WTC11 (cell line): ENCODE data around the gene TRIM75. TPM values are rescaled to one million over a fixed set of nuclear protein-coding genes. Genes with fewer than 3 reads are reported as not detected.

ENCODE experiments used
- ATAC-seq: fragments of 200-7000 bp; cut with Tn5 transposase; 2 replicates; pipeline ENCODE4 v1.10.0; 2021; ENCODE audit warnings: mild to moderate bottlenecking, moderate library complexity
- CTCF ChIA-PET: fragments of 300-600 bp; sonication (Branson Sonifier 250); formaldehyde crosslinking; loops from one replicate; lab custom pipeline; 2021; ENCODE audit warnings: antibody characterized with exemption; lab: Charles Lee
- POLR2A ChIA-PET: fragments of 350-600 bp; sonication (Branson Sonifier 250); formaldehyde crosslinking; loops from one replicate; lab custom pipeline; 2021; ENCODE audit warnings: antibody characterized with exemption; lab: Charles Lee
- DNase-seq: peaks from one replicate; pipeline ENCODE4 v3.0.0; 2021; ENCODE audit warnings: low spot score
- H3K27ac Mint-ChIP-seq: 2 replicates; pipeline ENCODE4 v1.8.0; 2021; ENCODE audit warnings: mixed read lengths
- H3K27me3 Mint-ChIP-seq: 2 replicates; pipeline ENCODE4 v1.8.0; 2021; ENCODE audit warnings: low read depth, mild to moderate bottlenecking, moderate library complexity, mixed read lengths
- H3K36me3 Mint-ChIP-seq: 2 replicates; pipeline ENCODE4 v1.8.0; 2021; ENCODE audit warnings: mixed read lengths
- H3K4me1 Mint-ChIP-seq: 2 replicates; pipeline ENCODE4 v1.8.0; 2022; ENCODE audit warnings: mixed read lengths
- H3K4me3 Mint-ChIP-seq: 2 replicates; pipeline ENCODE4 v1.8.0; 2021; ENCODE audit warnings: mild to moderate bottlenecking, moderate library complexity, mixed read lengths
- H3K9me3 Mint-ChIP-seq: 2 replicates; pipeline ENCODE4 v1.8.0; 2021; ENCODE audit warnings: mixed read lengths
- CREB1 ChIP-seq: sonication (generic); formaldehyde crosslinking; IDR thresholded peaks from 2 replicates; pipeline ENCODE4 v1.8.0; 2023; ENCODE audit warnings: mild to moderate bottlenecking, missing genetic modification reagents
- CREM ChIP-seq: sonication (generic); formaldehyde crosslinking; IDR thresholded peaks from 2 replicates; pipeline ENCODE4 v1.8.1; 2022; ENCODE audit warnings: mild to moderate bottlenecking, missing genetic modification reagents, moderate library complexity
- GABPB1 ChIP-seq: sonication (generic); formaldehyde crosslinking; IDR thresholded peaks from 2 replicates; pipeline ENCODE4 v1.8.1; 2023; ENCODE audit warnings: mild to moderate bottlenecking, missing genetic modification reagents
- IRF2 ChIP-seq: sonication (generic); formaldehyde crosslinking; IDR thresholded peaks from 2 replicates; pipeline ENCODE4 v1.8.0; 2022; ENCODE audit warnings: low read depth, missing genetic modification reagents, borderline replicate concordance
- MYBL2 ChIP-seq: sonication (generic); formaldehyde crosslinking; IDR thresholded peaks from 2 replicates; pipeline ENCODE4 v1.8.1; 2023; ENCODE audit warnings: mild to moderate bottlenecking, moderate library complexity, missing genetic modification reagents
- NR2C2 ChIP-seq: sonication (generic); formaldehyde crosslinking; IDR thresholded peaks from 2 replicates; pipeline ENCODE4 v1.8.0; 2022; ENCODE audit warnings: mild to moderate bottlenecking, missing genetic modification reagents
- NR3C1 ChIP-seq: sonication (generic); formaldehyde crosslinking; conservative IDR thresholded peaks from 2 replicates; pipeline ENCODE4 v1.8.1; 2023; ENCODE audit warnings: low read depth, mild to moderate bottlenecking, missing genetic modification reagents
- RELA ChIP-seq: sonication (generic); formaldehyde crosslinking; IDR thresholded peaks from 2 replicates; pipeline ENCODE4 v1.8.1; 2022; ENCODE audit warnings: missing genetic modification reagents, mild to moderate bottlenecking, borderline replicate concordance
- SMAD3 ChIP-seq: sonication (generic); formaldehyde crosslinking; IDR thresholded peaks from 2 replicates; pipeline ENCODE4 v1.8.0; 2022; ENCODE audit warnings: missing genetic modification reagents, mild to moderate bottlenecking, borderline replicate concordance
- TCF7 ChIP-seq: sonication (generic); formaldehyde crosslinking; IDR thresholded peaks from 2 replicates; pipeline ENCODE4 v1.8.0; 2022; ENCODE audit warnings: mild to moderate bottlenecking, low read depth, missing genetic modification reagents, moderate library complexity
- ZNF671 ChIP-seq: fragments of 250-450 bp; sonication (Bioruptor Pico); IDR thresholded peaks from 2 replicates; pipeline ENCODE4 v1.8.0; 2021; ENCODE audit warnings: mild to moderate bottlenecking
- total RNA-seq: library from RNA; stranded (reverse); gene quantifications from 3 replicates; pipeline ENCODE4 v1.2.3, GENCODE V29; 2021
- TF ChIP-seq, protein P1 (sequence below): sonication (generic); formaldehyde crosslinking; IDR thresholded peaks from 2 replicates; pipeline ENCODE4 v1.8.0; 2023; ENCODE audit warnings: mild to moderate bottlenecking, missing genetic modification reagents
- TF ChIP-seq, protein P2 (sequence below): sonication (generic); formaldehyde crosslinking; IDR thresholded peaks from 2 replicates; pipeline ENCODE4 v1.8.1; 2023; ENCODE audit warnings: mild to moderate bottlenecking, missing genetic modification reagents, borderline replicate concordance
- TF ChIP-seq, protein P3 (sequence below): sonication (generic); formaldehyde crosslinking; IDR thresholded peaks from 2 replicates; pipeline ENCODE4 v1.8.0; 2022; ENCODE audit warnings: mild to moderate bottlenecking, missing genetic modification reagents
- TF ChIP-seq, protein P4 (sequence below): fragments of 250-450 bp; sonication (Bioruptor Pico); IDR thresholded peaks from 2 replicates; pipeline ENCODE4 v1.9.0; 2021; ENCODE audit warnings: mild to moderate bottlenecking
- TF ChIP-seq, protein P5 (sequence below): sonication (generic); formaldehyde crosslinking; IDR thresholded peaks from 2 replicates; pipeline ENCODE4 v1.8.1; 2022; ENCODE audit warnings: missing genetic modification reagents, borderline replicate concordance
- TF ChIP-seq, protein P6 (sequence below): fragments of 250-450 bp; sonication (Bioruptor Pico); IDR thresholded peaks from 2 replicates; pipeline ENCODE4 v1.9.0; 2021; ENCODE audit warnings: mild to moderate bottlenecking, borderline replicate concordance

Gene TRIM75
- total RNA-seq, 1 experiment from 2014 or later: not detected

DNA sequence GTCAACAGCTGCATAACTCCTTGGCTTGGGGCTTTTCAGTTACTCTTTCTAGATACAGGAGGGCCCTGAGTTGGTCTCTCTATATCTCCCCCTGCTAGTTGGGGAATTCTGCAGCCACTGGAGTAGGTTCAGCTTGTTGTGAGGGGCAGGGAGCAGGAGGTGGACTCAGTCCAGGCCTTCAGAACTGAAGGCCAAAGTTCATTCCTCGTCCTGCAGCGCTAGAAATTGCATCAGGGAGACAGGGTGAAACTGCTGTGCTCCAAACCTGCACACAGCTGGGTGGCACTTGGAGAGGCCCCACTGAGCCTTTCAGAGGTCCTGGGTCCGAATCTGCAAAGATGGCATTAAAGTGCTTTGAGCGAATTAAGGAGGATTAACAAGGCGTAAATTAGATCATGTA is 46.8 kb upstream of the TRIM75 start:
- ChIA-PET CTCF (interaction anchor here (1.2 to 3.2 kb wide), 2 partner anchors 10 to 69 kb away, joined by 3 to 15 read pairs; no protein-coding TSS in a partner anchor), POLR2A (no interaction called here)
- H3K36me3 Mint-ChIP-seq: no peaks in the 10 kb centered on the region
- no peak for TF ChIP-seq RELA (CRISPR knock-in tag)
- TF ChIP-seq GABPB1: peak; percentile 33; the same call in 1 of the 2 replicates
- TF ChIP-seq, all 79 proteins: peak for 1
- Mint-ChIP-seq H3K4me1 (no peaks in the 10 kb centered on the region; the same call in 1 of the 2 replicates), H3K4me3 (no peak overlapping the region), H3K27ac (no peak overlapping the region), H3K27me3 (no peaks in the 10 kb centered on the region), H3K9me3 (no peaks in the 10 kb centered on the region)
- no peak for ATAC-seq
- DNase-seq: no peak

DNA sequence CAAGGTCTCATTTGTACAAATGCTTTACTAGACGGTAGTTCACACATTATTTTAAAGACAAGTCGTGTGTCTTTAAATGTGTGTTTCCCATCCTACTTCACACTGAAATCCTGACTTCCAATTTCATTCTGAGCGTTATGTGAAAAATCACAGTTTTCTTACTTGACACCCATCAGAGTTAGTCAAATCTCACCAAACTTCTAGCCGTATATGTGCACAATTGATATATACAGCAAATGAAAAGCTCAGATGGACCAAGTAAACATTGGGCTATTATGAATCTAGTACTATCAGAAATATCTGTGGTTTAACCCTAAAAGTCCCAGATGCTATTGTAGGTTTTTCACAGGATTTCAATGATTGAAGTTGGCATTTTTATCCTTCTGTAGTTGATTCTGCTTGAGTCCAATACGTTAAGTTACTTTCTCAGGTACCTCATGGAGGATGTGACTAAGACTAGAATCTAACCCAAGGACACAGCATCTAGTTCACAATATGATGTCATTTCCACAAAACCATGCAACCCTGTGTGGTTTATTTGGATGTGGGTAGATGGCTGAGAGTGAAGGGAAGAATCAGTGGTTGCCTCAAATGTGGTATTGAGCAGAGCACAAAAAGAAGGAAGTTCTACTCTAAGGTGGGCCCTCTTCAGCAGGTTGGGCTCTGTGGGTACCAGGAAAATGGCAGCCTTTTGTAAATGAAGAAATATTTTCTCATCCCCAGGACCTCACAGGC is 44.0 kb upstream of the TRIM75 start:
- no peak for DNase-seq
- TF ChIP-seq CREM (CRISPR knock-in tag) (no peak), SMAD3 (CRISPR knock-in tag) (no peak), TCF7 (CRISPR knock-in tag) (no peak), MYBL2 (no peak), CREB1 (CRISPR knock-in tag) (no peak), NR3C1 (CRISPR knock-in tag) (no peak), ZNF671 (no peak), NR2C2 (CRISPR knock-in tag) (no peak), IRF2 (CRISPR knock-in tag) (no peak)
- TF ChIP-seq, protein P1, sequence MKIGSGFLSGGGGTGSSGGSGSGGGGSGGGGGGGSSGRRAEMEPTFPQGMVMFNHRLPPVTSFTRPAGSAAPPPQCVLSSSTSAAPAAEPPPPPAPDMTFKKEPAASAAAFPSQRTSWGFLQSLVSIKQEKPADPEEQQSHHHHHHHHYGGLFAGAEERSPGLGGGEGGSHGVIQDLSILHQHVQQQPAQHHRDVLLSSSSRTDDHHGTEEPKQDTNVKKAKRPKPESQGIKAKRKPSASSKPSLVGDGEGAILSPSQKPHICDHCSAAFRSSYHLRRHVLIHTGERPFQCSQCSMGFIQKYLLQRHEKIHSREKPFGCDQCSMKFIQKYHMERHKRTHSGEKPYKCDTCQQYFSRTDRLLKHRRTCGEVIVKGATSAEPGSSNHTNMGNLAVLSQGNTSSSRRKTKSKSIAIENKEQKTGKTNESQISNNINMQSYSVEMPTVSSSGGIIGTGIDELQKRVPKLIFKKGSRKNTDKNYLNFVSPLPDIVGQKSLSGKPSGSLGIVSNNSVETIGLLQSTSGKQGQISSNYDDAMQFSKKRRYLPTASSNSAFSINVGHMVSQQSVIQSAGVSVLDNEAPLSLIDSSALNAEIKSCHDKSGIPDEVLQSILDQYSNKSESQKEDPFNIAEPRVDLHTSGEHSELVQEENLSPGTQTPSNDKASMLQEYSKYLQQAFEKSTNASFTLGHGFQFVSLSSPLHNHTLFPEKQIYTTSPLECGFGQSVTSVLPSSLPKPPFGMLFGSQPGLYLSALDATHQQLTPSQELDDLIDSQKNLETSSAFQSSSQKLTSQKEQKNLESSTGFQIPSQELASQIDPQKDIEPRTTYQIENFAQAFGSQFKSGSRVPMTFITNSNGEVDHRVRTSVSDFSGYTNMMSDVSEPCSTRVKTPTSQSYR (CRISPR knock-in tag): no peak
- TF ChIP-seq, protein P2, sequence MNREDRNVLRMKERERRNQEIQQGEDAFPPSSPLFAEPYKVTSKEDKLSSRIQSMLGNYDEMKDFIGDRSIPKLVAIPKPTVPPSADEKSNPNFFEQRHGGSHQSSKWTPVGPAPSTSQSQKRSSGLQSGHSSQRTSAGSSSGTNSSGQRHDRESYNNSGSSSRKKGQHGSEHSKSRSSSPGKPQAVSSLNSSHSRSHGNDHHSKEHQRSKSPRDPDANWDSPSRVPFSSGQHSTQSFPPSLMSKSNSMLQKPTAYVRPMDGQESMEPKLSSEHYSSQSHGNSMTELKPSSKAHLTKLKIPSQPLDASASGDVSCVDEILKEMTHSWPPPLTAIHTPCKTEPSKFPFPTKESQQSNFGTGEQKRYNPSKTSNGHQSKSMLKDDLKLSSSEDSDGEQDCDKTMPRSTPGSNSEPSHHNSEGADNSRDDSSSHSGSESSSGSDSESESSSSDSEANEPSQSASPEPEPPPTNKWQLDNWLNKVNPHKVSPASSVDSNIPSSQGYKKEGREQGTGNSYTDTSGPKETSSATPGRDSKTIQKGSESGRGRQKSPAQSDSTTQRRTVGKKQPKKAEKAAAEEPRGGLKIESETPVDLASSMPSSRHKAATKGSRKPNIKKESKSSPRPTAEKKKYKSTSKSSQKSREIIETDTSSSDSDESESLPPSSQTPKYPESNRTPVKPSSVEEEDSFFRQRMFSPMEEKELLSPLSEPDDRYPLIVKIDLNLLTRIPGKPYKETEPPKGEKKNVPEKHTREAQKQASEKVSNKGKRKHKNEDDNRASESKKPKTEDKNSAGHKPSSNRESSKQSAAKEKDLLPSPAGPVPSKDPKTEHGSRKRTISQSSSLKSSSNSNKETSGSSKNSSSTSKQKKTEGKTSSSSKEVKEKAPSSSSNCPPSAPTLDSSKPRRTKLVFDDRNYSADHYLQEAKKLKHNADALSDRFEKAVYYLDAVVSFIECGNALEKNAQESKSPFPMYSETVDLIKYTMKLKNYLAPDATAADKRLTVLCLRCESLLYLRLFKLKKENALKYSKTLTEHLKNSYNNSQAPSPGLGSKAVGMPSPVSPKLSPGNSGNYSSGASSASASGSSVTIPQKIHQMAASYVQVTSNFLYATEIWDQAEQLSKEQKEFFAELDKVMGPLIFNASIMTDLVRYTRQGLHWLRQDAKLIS (CRISPR knock-in tag): no peak
- TF ChIP-seq, protein P3, sequence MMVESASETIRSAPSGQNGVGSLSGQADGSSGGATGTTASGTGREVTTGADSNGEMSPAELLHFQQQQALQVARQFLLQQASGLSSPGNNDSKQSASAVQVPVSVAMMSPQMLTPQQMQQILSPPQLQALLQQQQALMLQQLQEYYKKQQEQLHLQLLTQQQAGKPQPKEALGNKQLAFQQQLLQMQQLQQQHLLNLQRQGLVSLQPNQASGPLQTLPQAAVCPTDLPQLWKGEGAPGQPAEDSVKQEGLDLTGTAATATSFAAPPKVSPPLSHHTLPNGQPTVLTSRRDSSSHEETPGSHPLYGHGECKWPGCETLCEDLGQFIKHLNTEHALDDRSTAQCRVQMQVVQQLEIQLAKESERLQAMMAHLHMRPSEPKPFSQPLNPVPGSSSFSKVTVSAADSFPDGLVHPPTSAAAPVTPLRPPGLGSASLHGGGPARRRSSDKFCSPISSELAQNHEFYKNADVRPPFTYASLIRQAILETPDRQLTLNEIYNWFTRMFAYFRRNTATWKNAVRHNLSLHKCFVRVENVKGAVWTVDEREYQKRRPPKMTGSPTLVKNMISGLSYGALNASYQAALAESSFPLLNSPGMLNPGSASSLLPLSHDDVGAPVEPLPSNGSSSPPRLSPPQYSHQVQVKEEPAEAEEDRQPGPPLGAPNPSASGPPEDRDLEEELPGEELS (CRISPR knock-in tag): no peak
- TF ChIP-seq, protein P4, sequence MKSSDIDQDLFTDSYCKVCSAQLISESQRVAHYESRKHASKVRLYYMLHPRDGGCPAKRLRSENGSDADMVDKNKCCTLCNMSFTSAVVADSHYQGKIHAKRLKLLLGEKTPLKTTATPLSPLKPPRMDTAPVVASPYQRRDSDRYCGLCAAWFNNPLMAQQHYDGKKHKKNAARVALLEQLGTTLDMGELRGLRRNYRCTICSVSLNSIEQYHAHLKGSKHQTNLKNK (CRISPR knock-in tag): no peak
- TF ChIP-seq, protein P5, sequence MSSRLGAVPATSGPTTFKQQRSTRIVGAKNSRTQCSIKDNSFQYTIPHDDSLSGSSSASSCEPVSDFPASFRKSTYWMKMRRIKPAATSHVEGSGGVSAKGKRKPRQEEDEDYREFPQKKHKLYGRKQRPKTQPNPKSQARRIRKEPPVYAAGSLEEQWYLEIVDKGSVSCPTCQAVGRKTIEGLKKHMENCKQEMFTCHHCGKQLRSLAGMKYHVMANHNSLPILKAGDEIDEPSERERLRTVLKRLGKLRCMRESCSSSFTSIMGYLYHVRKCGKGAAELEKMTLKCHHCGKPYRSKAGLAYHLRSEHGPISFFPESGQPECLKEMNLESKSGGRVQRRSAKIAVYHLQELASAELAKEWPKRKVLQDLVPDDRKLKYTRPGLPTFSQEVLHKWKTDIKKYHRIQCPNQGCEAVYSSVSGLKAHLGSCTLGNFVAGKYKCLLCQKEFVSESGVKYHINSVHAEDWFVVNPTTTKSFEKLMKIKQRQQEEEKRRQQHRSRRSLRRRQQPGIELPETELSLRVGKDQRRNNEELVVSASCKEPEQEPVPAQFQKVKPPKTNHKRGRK: no peak
- TF ChIP-seq, protein P6, sequence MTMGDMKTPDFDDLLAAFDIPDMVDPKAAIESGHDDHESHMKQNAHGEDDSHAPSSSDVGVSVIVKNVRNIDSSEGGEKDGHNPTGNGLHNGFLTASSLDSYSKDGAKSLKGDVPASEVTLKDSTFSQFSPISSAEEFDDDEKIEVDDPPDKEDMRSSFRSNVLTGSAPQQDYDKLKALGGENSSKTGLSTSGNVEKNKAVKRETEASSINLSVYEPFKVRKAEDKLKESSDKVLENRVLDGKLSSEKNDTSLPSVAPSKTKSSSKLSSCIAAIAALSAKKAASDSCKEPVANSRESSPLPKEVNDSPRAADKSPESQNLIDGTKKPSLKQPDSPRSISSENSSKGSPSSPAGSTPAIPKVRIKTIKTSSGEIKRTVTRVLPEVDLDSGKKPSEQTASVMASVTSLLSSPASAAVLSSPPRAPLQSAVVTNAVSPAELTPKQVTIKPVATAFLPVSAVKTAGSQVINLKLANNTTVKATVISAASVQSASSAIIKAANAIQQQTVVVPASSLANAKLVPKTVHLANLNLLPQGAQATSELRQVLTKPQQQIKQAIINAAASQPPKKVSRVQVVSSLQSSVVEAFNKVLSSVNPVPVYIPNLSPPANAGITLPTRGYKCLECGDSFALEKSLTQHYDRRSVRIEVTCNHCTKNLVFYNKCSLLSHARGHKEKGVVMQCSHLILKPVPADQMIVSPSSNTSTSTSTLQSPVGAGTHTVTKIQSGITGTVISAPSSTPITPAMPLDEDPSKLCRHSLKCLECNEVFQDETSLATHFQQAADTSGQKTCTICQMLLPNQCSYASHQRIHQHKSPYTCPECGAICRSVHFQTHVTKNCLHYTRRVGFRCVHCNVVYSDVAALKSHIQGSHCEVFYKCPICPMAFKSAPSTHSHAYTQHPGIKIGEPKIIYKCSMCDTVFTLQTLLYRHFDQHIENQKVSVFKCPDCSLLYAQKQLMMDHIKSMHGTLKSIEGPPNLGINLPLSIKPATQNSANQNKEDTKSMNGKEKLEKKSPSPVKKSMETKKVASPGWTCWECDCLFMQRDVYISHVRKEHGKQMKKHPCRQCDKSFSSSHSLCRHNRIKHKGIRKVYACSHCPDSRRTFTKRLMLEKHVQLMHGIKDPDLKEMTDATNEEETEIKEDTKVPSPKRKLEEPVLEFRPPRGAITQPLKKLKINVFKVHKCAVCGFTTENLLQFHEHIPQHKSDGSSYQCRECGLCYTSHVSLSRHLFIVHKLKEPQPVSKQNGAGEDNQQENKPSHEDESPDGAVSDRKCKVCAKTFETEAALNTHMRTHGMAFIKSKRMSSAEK (CRISPR knock-in tag): no peak

More for the DNA sequence above, 44.0 kb upstream of the TRIM75 start:
- Mint-ChIP-seq H3K4me1 (no peaks in the 10 kb centered on the region), H3K36me3 (no peaks in the 10 kb centered on the region), H3K27ac (no peak overlapping the region), H3K4me3 (no peak overlapping the region), H3K9me3 (no peaks in the 10 kb centered on the region), H3K27me3 (no peaks in the 10 kb centered on the region)
- CTCF ChIA-PET: no interaction called here
- POLR2A ChIA-PET: interaction anchor here (0.6 kb wide), 1 partner anchor 103 kb away, joined by 3 read pairs; no protein-coding TSS in a partner anchor
- ATAC-seq: no peak
